ENCODE data around the gene CFAP126.

Gene CFAP126

DNA sequence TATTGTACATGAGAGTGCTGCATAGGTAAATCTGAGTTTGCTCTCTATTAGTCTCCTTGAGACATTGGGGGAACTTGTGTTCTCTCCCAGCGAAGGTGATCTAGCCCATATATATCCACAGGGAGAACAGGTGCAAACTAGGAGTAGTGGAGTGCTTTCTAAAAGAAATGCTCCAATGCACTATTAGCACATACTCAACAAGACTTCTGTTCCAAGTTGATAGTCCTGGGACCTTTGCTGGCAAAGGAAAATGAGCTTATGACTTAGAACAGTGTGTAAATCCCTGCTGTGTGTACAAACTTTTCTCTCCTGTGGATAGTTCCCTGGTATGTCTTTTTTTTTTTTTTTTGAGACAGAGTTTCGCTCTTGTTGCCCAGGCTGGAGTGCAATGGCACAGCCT, 25.5 kb downstream of the CFAP126 start:
- Histone ChIP-seq H3K9me2 (replicated peaks; ENCODE audit: control insufficient read depth, low read length) (no peaks in the 10 kb centered on the region), H3F3A (ENCODE audit: control insufficient read depth, insufficient read depth) (no peaks in the 10 kb centered on the region), H3K4me2 (ENCODE audit: low read length) (no peak overlapping the region), H3K79me2 (ENCODE audit: control insufficient read depth, low read length) (no peaks in the 10 kb centered on the region), H3K27me3 (ENCODE audit: control insufficient read depth, low read length) (no peaks in the 10 kb centered on the region), H3K27ac (ENCODE audit: low read depth, low read length) (no peak overlapping the region), H3K4me3 (ENCODE audit: low read length) (no peak overlapping the region), H3K9me3 (ENCODE audit: control insufficient read depth, insufficient read depth, low read length) (no peaks in the 10 kb centered on the region), H4K20me1 (ENCODE audit: control insufficient read depth, insufficient read depth, low read depth, low read length) (no peaks in the 10 kb centered on the region), H3K4me1 (ENCODE audit: control insufficient read depth, low read length) (no peaks in the 10 kb centered on the region), H3K36me3 (ENCODE audit: control insufficient read depth, low read length) (peaks cover 29% of the 10 kb centered on the region)
- TF ChIP-seq EZH2phosphoT487 (IDR thresholded peaks at IDR 0.05; ENCODE audit: borderline replicate concordance, low read length): no peak
- TF ChIP-seq, protein P1, sequence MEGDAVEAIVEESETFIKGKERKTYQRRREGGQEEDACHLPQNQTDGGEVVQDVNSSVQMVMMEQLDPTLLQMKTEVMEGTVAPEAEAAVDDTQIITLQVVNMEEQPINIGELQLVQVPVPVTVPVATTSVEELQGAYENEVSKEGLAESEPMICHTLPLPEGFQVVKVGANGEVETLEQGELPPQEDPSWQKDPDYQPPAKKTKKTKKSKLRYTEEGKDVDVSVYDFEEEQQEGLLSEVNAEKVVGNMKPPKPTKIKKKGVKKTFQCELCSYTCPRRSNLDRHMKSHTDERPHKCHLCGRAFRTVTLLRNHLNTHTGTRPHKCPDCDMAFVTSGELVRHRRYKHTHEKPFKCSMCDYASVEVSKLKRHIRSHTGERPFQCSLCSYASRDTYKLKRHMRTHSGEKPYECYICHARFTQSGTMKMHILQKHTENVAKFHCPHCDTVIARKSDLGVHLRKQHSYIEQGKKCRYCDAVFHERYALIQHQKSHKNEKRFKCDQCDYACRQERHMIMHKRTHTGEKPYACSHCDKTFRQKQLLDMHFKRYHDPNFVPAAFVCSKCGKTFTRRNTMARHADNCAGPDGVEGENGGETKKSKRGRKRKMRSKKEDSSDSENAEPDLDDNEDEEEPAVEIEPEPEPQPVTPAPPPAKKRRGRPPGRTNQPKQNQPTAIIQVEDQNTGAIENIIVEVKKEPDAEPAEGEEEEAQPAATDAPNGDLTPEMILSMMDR (IDR thresholded peaks at IDR 0.05; ENCODE audit: low read depth, low read length, poor library complexity, severe bottlenecking): no peak

DNA sequence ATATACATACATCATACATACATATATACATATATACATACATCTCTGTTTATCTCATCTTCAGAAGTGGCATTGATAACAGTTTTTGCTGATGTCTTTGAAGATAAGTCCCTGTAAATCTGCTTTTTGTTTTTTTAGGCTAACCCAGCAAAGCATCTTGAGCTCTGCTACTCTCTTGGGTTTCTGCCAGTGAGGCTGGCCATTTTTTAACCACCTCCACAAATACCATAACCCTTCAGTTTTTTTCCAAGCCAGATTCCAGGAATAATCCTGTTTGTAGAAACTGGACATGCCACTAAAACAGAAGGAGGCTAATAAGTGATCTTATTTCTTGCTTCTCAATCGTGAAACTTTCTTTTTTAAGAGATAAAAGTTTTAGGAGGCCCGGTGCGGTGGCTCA, 31.9 kb downstream of the CFAP126 start:
- no peaks in the 10 kb centered on the region for H3K9me2 ChIP-seq (replicated peaks; ENCODE audit: control insufficient read depth, low read length)
- no peaks in the 10 kb centered on the region for H3K27me3 ChIP-seq (ENCODE audit: control insufficient read depth, low read length)
- no peak overlapping the region for H3K27ac ChIP-seq (ENCODE audit: low read depth, low read length)
- H3F3A ChIP-seq (ENCODE audit: control insufficient read depth, insufficient read depth): no peaks in the 10 kb centered on the region
- H3K79me2 ChIP-seq (ENCODE audit: control insufficient read depth, low read length): no peaks in the 10 kb centered on the region
- TF ChIP-seq, protein P1 (IDR thresholded peaks at IDR 0.05; ENCODE audit: low read depth, low read length, poor library complexity, severe bottlenecking): no peak
- no peak for TF ChIP-seq EZH2phosphoT487 (IDR thresholded peaks at IDR 0.05; ENCODE audit: borderline replicate concordance, low read length)
- no peak overlapping the region for H3K4me2 ChIP-seq (ENCODE audit: low read length)
- H4K20me1 ChIP-seq (ENCODE audit: control insufficient read depth, insufficient read depth, low read depth, low read length): no peaks in the 10 kb centered on the region
- no peaks in the 10 kb centered on the region for H3K9me3 ChIP-seq (ENCODE audit: control insufficient read depth, insufficient read depth, low read length)
- no peaks in the 10 kb centered on the region for H3K4me1 ChIP-seq (ENCODE audit: control insufficient read depth, low read length)
- H3K4me3 ChIP-seq (ENCODE audit: low read length): no peak overlapping the region
- H3K36me3 ChIP-seq (ENCODE audit: control insufficient read depth, low read length): peaks cover 33% of the 10 kb centered on the region

DNA sequence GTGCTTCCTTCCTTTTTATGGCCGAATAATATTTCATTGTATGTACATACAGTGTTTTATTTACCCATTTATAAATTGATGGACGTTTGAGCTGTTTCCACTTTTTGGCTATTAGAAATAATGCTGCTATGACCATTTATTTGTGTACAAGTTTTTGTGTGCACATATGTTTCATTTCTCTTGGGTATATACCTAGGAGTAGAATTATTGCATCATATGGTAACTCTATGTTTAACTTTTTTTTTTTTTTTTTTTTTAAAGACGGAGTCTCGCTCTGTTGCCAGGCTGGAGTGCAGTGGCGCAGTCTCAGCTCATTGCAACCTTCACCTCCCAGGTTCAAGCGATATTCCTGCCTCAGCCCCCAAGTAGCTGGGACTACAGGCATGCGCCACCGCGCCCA, 34.5 kb downstream of the CFAP126 start:
- no peak overlapping the region for H3K4me2 ChIP-seq (ENCODE audit: low read length)
- H3K9me2 ChIP-seq (replicated peaks; ENCODE audit: control insufficient read depth, low read length): no peaks in the 10 kb centered on the region
- no peaks in the 10 kb centered on the region for H3K27me3 ChIP-seq (ENCODE audit: control insufficient read depth, low read length)
- H4K20me1 ChIP-seq (ENCODE audit: control insufficient read depth, insufficient read depth, low read depth, low read length): no peaks in the 10 kb centered on the region
- TF ChIP-seq, protein P1 (IDR thresholded peaks at IDR 0.05; ENCODE audit: low read depth, low read length, poor library complexity, severe bottlenecking): no peak
- no peak for TF ChIP-seq EZH2phosphoT487 (IDR thresholded peaks at IDR 0.05; ENCODE audit: borderline replicate concordance, low read length)
- H3F3A ChIP-seq (ENCODE audit: control insufficient read depth, insufficient read depth): no peaks in the 10 kb centered on the region
- H3K9me3 ChIP-seq (ENCODE audit: control insufficient read depth, insufficient read depth, low read length): no peaks in the 10 kb centered on the region
- H3K4me3 ChIP-seq (ENCODE audit: low read length): no peak overlapping the region
- peaks cover 52% of the 10 kb centered on the region for H3K36me3 ChIP-seq (ENCODE audit: control insufficient read depth, low read length)
- H3K4me1 ChIP-seq (ENCODE audit: control insufficient read depth, low read length): no peaks in the 10 kb centered on the region
- no peaks in the 10 kb centered on the region for H3K79me2 ChIP-seq (ENCODE audit: control insufficient read depth, low read length)
- H3K27ac ChIP-seq (ENCODE audit: low read depth, low read length): no peak overlapping the region

DNA sequence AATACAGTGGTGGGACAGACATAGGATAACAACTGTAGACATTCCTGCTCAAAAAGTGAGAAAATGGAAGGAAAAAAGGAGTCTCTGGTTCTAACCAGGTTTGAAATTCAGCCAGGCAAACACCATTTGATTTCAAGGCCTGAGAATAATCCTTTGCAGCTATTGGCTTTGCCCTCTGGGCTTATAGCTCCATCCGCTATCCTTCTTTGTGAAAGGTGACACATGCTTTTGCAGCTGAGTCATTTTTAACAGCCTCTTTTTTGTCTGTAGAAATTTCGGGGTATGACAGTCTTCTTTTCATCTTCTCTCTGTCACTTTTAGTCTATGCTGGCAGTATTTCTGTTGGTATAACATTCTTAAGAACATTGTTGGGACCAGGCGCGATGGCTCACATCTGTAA, 37.3 kb downstream of the CFAP126 start:
- TF ChIP-seq, protein P1 (IDR thresholded peaks at IDR 0.05; ENCODE audit: low read depth, low read length, poor library complexity, severe bottlenecking): no peak
- TF ChIP-seq EZH2phosphoT487 (IDR thresholded peaks at IDR 0.05; ENCODE audit: borderline replicate concordance, low read length): no peak

More for the DNA sequence above, 37.3 kb downstream of the CFAP126 start:
- H3K4me2 ChIP-seq (ENCODE audit: low read length): no peak overlapping the region
- H3K36me3 ChIP-seq (ENCODE audit: control insufficient read depth, low read length): peaks cover 56% of the 10 kb centered on the region
- no peaks in the 10 kb centered on the region for H3K9me3 ChIP-seq (ENCODE audit: control insufficient read depth, insufficient read depth, low read length)
- H3K27me3 ChIP-seq (ENCODE audit: control insufficient read depth, low read length): no peaks in the 10 kb centered on the region
- H3K4me1 ChIP-seq (ENCODE audit: control insufficient read depth, low read length): no peaks in the 10 kb centered on the region
- H4K20me1 ChIP-seq (ENCODE audit: control insufficient read depth, insufficient read depth, low read depth, low read length): no peaks in the 10 kb centered on the region
- no peaks in the 10 kb centered on the region for H3F3A ChIP-seq (ENCODE audit: control insufficient read depth, insufficient read depth)
- no peaks in the 10 kb centered on the region for H3K9me2 ChIP-seq (replicated peaks; ENCODE audit: control insufficient read depth, low read length)
- no peak overlapping the region for H3K27ac ChIP-seq (ENCODE audit: low read depth, low read length)
- H3K79me2 ChIP-seq (ENCODE audit: control insufficient read depth, low read length): no peaks in the 10 kb centered on the region
- H3K4me3 ChIP-seq (ENCODE audit: low read length): no peak overlapping the region

Data from DOHH2 (cell line).